Small intestine (tissue), 7 donors: Measurements from ENCODE around the gene FMN2. TPM values are rescaled to one million over a fixed set of nuclear protein-coding genes. Genes with fewer than 3 reads are reported as not detected.

Experiments used
- DNase-seq, 2 donors: peaks; one replicate each; pipeline versions ENCODE4 v3.0.0 to v3.0.0-alpha.2; 2013
- FAIRE-seq: peaks from 2 replicates; lab custom pipeline; 2012; peaks lifted over from hg19 to GRCh38; lab: Jason Lieb, UNC
- H3K27ac ChIP-seq, 3 donors: one replicate each; pipeline ENCODE4 v1.5.1; 2013; ENCODE audit warnings: low read length in 2 of 3, mild to moderate bottlenecking in 2 of 3, control low read depth in 1 of 3, inconsistent platforms in 1 of 3, low read depth in 1 of 3, moderate library complexity in 1 of 3
- H3K27me3 ChIP-seq, 3 donors: one replicate each; pipeline ENCODE4 v1.6.1; 2013; ENCODE audit warnings: low read length in 3 of 3, inconsistent platforms in 1 of 3; ENCODE audit not compliant: control insufficient read depth in 3 of 3, insufficient read depth in 3 of 3
- H3K36me3 ChIP-seq, 3 donors: one replicate each; pipeline ENCODE4 v1.6.1; 2013; ENCODE audit warnings: low read length in 3 of 3, inconsistent platforms in 1 of 3, low read depth in 1 of 3, mild to moderate bottlenecking in 1 of 3, moderate library complexity in 1 of 3; ENCODE audit not compliant: control insufficient read depth in 3 of 3, insufficient read depth in 2 of 3
- H3K4me1 ChIP-seq, 3 donors: one replicate each; pipeline ENCODE4 v1.6.1; 2013; ENCODE audit warnings: low read length in 2 of 3, inconsistent platforms in 1 of 3, low read depth in 1 of 3, mild to moderate bottlenecking in 1 of 3, moderate library complexity in 1 of 3; ENCODE audit not compliant: control insufficient read depth in 3 of 3, insufficient read depth in 2 of 3
- H3K4me3 ChIP-seq, 3 donors: one replicate each; pipeline ENCODE4 v1.5.1; 2013; ENCODE audit warnings: low read length in 3 of 3, control low read depth in 1 of 3, inconsistent platforms in 1 of 3, low read depth in 1 of 3, mild to moderate bottlenecking in 1 of 3, moderate library complexity in 1 of 3
- H3K9me3 ChIP-seq, 2 donors: one replicate each; pipeline ENCODE4 v1.6.1; 2013; ENCODE audit warnings: low read depth in 1 of 2, low read length in 1 of 2; ENCODE audit not compliant: control insufficient read depth in 2 of 2, insufficient read depth in 1 of 2
- WGBS, 3 donors: extraction: QIAGEN DNeasy Blood & Tissue Kit; methylation state at CpG; one replicate each; pipeline ENCODE4 v1.1.7; 2013; 5-methylcytosine and 5-hydroxymethylcytosine counted together
- polyA plus RNA-seq, 4 donors: library from polyadenylated mRNA; stranded (reverse) in 3 of 4; unstranded in 1 of 4; fragments of 200-250 nt in 3 of 4; fragments of 120-200 nt in 1 of 4; gene quantifications; one replicate each; pipeline versions ENCODE4 v1.2.1 to v1.2.3, GENCODE V29; 2013
- donor health status: healthy with polysubstance abuse.
- donor health status: control.
- donor health status: control.
- donor health status: Bipolar disorder and iron deficiency.
- donor health status: healthy.

Gene FMN2
- polyA plus RNA-seq, 4 donors: 0.59 to 0.70 TPM; not detected in 2

DNA sequence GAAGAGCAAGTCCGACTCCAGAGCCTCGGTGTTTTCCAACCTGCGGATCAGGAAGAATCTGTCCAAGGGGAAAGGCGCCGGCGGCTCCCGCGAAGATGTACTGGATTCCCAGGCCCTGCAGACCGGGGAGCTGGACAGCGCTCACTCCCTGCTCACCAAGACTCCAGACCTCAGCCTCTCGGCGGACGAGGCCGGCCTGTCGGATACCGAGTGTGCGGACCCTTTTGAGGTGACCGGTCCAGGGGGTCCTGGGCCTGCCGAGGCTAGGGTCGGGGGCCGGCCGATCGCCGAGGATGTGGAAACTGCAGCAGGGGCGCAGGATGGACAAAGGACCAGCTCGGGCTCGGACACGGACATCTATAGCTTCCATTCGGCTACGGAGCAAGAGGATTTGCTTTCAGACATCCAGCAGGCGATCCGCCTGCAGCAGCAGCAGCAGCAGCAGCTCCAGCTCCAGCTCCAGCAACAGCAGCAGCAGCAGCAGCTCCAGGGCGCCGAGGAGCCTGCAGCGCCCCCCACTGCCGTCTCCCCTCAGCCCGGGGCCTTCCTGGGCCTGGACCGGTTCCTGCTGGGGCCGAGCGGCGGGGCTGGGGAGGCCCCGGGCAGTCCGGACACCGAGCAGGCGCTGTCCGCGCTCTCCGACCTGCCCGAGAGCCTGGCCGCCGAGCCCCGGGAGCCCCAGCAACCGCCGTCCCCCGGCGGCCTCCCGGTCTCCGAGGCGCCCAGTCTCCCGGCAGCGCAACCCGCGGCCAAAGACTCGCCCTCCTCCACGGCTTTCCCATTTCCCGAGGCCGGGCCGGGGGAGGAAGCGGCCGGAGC is 827 bp downstream of the FMN2 start:
- 2 to 16% (median 11%) methylated on average over 57 to 70 of the region's 70 CpGs for WGBS, 3 donors
- no peak for FAIRE-seq
- H3K4me3 ChIP-seq: peak overlapping the region in 2 of 3 donors; percentile 15 to 41
- H3K27me3 ChIP-seq: peaks cover 5 to 53% (median 15%) of the 10 kb centered on the region in 3 donors
- no peak overlapping the region for H3K27ac ChIP-seq
- no peaks in the 10 kb centered on the region for H3K9me3 ChIP-seq
- H3K36me3 ChIP-seq: no peaks in the 10 kb centered on the region
- peaks cover 0 to 3% (median 0%) of the 10 kb centered on the region in 3 donors for H3K4me1 ChIP-seq
- peak in 1 of 2 donors; percentile 30 for DNase-seq

DNA sequence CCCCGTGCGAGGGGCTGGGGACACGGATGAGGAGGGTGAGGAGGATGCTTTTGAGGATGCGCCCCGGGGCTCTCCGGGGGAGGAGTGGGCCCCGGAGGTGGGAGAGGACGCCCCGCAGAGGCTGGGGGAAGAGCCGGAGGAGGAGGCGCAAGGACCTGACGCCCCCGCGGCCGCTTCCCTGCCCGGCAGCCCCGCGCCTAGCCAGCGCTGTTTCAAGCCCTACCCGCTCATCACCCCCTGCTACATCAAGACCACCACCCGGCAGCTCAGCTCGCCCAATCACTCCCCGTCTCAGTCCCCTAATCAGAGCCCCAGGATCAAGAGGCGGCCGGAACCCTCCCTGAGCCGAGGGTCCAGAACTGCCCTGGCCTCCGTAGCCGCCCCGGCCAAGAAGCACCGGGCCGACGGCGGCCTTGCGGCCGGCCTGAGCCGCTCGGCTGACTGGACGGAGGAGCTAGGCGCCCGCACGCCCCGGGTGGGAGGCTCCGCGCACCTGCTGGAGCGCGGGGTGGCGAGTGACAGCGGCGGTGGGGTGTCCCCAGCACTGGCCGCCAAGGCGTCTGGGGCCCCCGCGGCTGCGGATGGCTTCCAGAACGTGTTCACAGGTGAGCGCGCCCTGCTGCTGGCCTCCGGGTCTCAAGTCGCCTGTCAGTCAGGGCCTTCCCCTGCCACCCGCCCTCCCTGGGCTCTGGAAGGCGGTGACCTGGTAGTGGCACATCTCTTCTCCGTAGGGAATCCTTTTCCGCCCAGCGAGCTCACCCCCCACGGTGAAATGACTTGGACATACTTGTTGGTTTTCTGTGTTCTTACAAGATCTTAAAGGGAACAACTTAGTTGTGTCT is 1.7 kb downstream of the FMN2 start:
- 7 to 28% (median 25%) methylated on average over 47 to 65 of the region's 65 CpGs for WGBS, 3 donors
- DNase-seq (peak in 1 of 2 donors; percentile 20), FAIRE-seq (no peak)
- Histone ChIP-seq H3K9me3 (no peaks in the 10 kb centered on the region), H3K27me3 (peaks cover 5 to 51% (median 15%) of the 10 kb centered on the region in 3 donors), H3K27ac (no peak overlapping the region), H3K4me1 (peaks cover 0 to 3% (median 0%) of the 10 kb centered on the region in 3 donors), H3K36me3 (no peaks in the 10 kb centered on the region), H3K4me3 (peak overlapping the region in 2 of 3 donors; percentile 15 to 29)

DNA sequence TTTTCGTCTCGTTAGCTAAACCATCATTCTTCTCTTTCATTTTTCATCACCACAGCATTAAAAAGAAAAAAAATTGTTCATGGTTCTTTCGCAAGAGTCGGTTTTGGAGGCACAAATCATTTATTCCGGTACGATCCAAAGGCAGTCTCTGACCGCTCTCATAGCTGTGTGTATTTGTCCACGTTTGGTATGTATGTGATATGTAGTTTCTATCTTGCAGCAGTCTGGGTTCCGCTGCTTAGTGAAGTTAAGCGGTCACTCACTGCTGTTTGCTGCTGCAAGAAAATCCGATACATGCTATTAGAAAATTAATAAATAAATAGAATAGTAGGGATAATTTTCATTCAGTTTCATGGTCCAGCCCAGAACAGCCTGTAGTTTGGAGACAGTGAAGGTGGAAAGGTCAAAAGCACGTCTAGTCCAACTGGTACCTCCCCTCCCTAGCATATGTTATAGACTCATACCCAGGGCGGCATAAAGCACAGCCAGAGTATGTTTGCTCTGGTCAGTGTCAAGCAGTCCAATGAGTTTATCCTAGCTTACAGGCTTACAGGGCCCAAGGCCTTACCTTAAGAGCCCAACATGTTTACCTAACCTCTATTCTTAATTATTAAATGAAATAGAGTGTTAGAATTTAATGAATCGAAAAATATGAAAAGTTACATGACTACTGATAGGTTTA is 2.5 kb downstream of the FMN2 start:
- Histone ChIP-seq H3K27me3 (peaks cover 5 to 46% (median 15%) of the 10 kb centered on the region in 3 donors), H3K4me3 (no peak overlapping the region), H3K36me3 (no peaks in the 10 kb centered on the region), H3K9me3 (no peaks in the 10 kb centered on the region), H3K27ac (no peak overlapping the region), H3K4me1 (peaks cover 0 to 3% (median 0%) of the 10 kb centered on the region in 3 donors)
- WGBS, 3 donors: 85 to 88% (median 88%) methylated on average over 14 of the region's 14 CpGs
- DNase-seq: no peak
- FAIRE-seq: no peak

DNA sequence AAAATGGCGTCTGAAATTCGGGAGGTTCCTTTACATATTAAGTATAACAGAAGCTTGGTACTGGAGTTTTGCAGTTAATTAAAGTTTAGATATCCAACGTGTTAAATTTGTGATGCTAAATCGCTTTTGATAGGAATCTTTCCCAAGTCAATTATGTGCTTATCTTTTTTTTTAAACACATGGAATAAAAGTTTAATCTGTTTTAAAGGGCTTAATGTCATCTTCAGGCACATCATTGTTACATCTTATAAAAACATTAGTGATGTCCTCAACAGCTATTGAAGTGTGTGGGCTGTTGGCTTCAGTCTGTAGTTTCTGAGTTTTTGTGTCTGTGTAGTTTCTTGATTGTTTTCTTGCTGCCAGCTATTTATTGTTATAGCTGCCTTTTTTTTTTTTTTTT is 5.3 kb downstream of the FMN2 start:
- peaks cover 5 to 33% (median 12%) of the 10 kb centered on the region in 3 donors for H3K27me3 ChIP-seq
- FAIRE-seq: no peak
- H3K9me3 ChIP-seq: no peaks in the 10 kb centered on the region
- no peak for DNase-seq
- WGBS, 3 donors: 71 to 84% (median 76%) methylated on average over 4 of the region's 4 CpGs
- H3K4me3 ChIP-seq: no peak overlapping the region
- H3K36me3 ChIP-seq: no peaks in the 10 kb centered on the region
- no peak overlapping the region for H3K27ac ChIP-seq
- peaks cover 0 to 3% (median 0%) of the 10 kb centered on the region in 3 donors for H3K4me1 ChIP-seq

DNA sequence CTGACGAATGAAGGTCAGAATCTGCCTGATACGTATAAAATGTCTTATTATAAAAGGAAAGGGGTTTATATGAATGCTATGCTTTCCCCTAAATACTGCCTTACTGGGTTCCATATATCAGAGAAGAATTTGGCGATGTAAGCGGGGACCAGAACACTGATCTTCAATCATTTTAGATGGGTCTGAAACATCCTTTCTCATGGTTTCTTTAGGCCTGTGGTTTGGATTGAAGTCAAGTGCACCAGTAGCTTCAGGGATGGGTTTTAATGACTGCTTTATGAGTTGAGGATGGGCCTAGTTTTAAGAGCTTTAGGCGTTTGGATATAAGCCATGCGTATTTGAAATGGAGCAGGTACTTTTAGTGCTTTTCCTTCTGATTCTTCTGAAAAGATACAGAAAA is 6.9 kb downstream of the FMN2 start:
- Histone ChIP-seq H3K4me3 (no peak overlapping the region), H3K36me3 (no peaks in the 10 kb centered on the region), H3K9me3 (no peaks in the 10 kb centered on the region), H3K27me3 (peaks cover under 1 to 19% (median 7%) of the 10 kb centered on the region in 3 donors), H3K4me1 (no peaks in the 10 kb centered on the region), H3K27ac (no peak overlapping the region)
- DNase-seq (no peak), FAIRE-seq (no peak)
- 93 to 95% (median 94%) methylated on average over 6 of the region's 6 CpGs for WGBS, 3 donors

DNA sequence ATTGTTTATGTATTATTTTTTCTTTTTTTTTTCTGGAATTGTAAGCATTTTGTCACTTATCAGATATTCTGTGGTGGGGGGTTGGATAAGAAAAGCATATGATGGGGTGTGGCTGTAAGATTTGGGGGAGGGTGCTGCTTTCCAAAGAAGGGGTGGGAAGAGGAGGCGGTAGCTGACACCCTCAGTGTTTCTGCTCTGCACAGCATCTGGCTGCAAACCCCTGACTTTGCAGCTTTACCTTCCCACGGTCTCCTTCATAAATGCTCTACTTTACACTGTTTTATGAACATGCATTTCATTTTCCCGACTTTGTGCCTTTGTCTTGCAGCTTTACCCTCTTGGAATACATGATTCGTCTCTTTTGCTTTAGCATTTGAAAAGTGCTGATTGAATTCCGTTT is 7.6 kb downstream of the FMN2 start:
- FAIRE-seq (no peak), DNase-seq (no peak)
- no peak overlapping the region for H3K4me3 ChIP-seq
- H3K27me3 ChIP-seq: peaks cover 0 to 12% (median under 1%) of the 10 kb centered on the region in 3 donors
- no peaks in the 10 kb centered on the region for H3K36me3 ChIP-seq
- 54 to 73% (median 55%) methylated on average over 5 of the region's 5 CpGs for WGBS, 3 donors
- H3K9me3 ChIP-seq: no peaks in the 10 kb centered on the region
- no peaks in the 10 kb centered on the region for H3K4me1 ChIP-seq
- no peak overlapping the region for H3K27ac ChIP-seq

DNA sequence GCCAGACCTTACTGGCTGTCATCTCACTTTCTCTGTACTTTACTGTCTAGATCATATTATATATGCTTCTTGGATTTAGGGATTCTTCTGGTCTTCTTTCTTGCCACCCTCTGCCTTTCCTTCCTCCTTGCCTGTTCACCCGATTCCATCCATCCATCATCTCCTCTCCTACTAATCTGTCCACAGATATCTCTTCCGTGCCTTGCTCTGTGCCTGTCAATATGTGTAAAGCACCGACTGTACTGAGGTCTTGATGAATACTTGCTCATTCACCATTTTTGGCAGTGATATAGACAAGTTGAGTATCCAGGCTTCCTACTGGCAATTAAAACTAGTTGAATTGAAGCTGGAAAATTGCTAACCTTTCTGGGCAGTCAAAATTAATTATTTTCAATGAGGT is 8.1 kb downstream of the FMN2 start:
- Histone ChIP-seq H3K9me3 (no peaks in the 10 kb centered on the region), H3K4me1 (no peaks in the 10 kb centered on the region), H3K4me3 (no peak overlapping the region), H3K27me3 (peaks cover 0 to 10% (median 0%) of the 10 kb centered on the region in 3 donors), H3K27ac (no peak overlapping the region), H3K36me3 (no peaks in the 10 kb centered on the region)
- FAIRE-seq: no peak
- 55 to 70% (median 57%) methylated on average over 3 of the region's 3 CpGs for WGBS, 3 donors
- no peak for DNase-seq
